Neutrophil (primary cell): Measurements from ENCODE around the gene GAS7.

Experiments
- H3K27ac ChIP-seq: fragments of 200-600 bp; sonication (generic); 2 replicates; pipeline ENCODE4 v1.5.1; 2016; ENCODE audit warnings: mild to moderate bottlenecking, moderate library complexity
- H3K27me3 ChIP-seq: fragments of 200-600 bp; sonication (generic); 2 replicates; pipeline ENCODE4 v1.6.0; 2016; ENCODE audit warnings: mild to moderate bottlenecking
- H3K36me3 ChIP-seq: fragments of 200-600 bp; sonication (generic); 2 replicates; pipeline ENCODE4 v1.5.1; 2017
- H3K4me1 ChIP-seq, 2 experiments: fragments of 200-600 bp in 1 of 2; sonication (generic) in 1 of 2; 1 replicate in 1 of 2; 2 replicates in 1 of 2; pipeline versions ENCODE4 v1.5.1 to v1.6.1; 2013 to 2016; ENCODE audit warnings: low read depth in 1 of 2, low read length in 1 of 2, mild to moderate bottlenecking in 1 of 2, moderate library complexity in 1 of 2; ENCODE audit not compliant: control insufficient read depth in 1 of 2, insufficient read depth in 1 of 2
- H3K4me3 ChIP-seq, 2 experiments: fragments of 200-600 bp in 1 of 2; sonication (generic) in 1 of 2; 1 replicate in 1 of 2; 2 replicates in 1 of 2; pipeline ENCODE4 v1.5.1; 2013 to 2016; ENCODE audit warnings: low read depth in 1 of 2, low read length in 1 of 2, mild to moderate bottlenecking in 1 of 2, moderate library complexity in 1 of 2
- H3K9me3 ChIP-seq: fragments of 200-600 bp; sonication (generic); 2 replicates; pipeline ENCODE4 v1.5.1; 2016
- TF ChIP-seq, protein P1 (sequence below): fragments of 200-600 bp; sonication (generic); IDR thresholded peaks from 2 replicates; pipeline ENCODE4 v1.5.1; 2016; ENCODE audit warnings: antibody characterized with exemption

Gene GAS7

DNA sequence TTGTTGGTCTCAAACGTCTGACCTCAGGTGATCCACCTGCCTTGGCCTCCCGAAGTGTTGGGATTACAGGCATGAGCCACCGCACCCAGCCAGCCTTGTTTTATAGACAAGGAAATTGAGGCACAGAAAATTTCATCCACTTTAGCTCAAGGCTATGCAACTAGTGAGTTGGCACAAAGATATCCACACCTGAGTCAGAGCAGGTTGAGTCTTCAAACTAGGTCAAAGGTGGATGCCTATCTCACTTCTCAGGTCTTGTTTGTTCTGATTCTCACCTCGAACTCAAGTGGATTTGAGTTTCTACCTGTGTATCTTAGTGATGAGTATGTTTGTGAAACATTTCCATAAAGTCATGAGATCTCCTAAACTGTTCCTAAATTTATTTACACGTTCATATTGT is 35.6 kb upstream of the GAS7 start:
- Histone ChIP-seq H3K27me3 (peaks cover 5% of the 10 kb centered on the region), H3K4me1 (no peaks in the 10 kb centered on the region), H3K9me3 (no peaks in the 10 kb centered on the region), H3K36me3 (no peaks in the 10 kb centered on the region), H3K4me3 (no peak overlapping the region), H3K27ac (no peak overlapping the region)
- TF ChIP-seq, protein P1, sequence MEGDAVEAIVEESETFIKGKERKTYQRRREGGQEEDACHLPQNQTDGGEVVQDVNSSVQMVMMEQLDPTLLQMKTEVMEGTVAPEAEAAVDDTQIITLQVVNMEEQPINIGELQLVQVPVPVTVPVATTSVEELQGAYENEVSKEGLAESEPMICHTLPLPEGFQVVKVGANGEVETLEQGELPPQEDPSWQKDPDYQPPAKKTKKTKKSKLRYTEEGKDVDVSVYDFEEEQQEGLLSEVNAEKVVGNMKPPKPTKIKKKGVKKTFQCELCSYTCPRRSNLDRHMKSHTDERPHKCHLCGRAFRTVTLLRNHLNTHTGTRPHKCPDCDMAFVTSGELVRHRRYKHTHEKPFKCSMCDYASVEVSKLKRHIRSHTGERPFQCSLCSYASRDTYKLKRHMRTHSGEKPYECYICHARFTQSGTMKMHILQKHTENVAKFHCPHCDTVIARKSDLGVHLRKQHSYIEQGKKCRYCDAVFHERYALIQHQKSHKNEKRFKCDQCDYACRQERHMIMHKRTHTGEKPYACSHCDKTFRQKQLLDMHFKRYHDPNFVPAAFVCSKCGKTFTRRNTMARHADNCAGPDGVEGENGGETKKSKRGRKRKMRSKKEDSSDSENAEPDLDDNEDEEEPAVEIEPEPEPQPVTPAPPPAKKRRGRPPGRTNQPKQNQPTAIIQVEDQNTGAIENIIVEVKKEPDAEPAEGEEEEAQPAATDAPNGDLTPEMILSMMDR = no peak

DNA sequence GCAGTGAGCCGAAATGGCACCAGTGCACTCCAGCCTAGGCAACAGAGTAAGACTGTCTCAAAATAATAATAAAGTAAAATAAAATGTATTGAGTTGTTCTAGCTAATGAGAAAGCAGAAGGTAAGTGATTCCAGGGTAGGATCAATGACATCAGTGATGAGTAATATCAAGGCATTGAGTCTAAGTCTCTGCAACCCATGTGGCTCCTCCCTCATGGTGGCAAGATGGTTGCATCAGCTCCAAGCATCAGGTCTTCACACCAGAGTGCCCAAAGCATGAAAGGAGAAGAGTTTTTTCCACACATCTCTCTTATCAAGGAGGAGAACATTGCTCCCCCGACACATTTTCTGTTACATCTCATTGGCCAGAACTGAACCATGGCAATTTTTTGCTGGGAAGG is 34.8 kb upstream of the GAS7 start:
- TF ChIP-seq, protein P1 = no peak

DNA sequence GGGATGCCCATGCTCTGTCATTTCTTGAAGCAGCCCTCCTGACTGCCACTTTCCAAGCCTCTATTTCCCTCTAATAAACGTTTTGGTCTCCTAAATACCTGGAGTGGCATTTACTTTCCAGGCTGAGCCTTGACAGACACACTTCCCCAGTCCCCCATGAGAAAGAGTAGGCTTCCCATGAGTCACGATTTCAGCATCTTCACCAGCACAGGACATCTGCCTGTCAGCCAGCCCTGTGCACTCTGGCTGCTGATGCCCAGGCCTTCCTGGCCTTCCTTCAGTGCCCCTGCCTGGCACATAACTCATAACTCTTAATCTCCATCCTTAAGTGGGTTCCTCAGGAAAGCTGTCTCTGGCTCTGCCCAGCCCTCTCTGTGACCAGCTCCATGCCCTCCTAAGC is 30.8 kb upstream of the GAS7 start:
- no peaks in the 10 kb centered on the region for H3K9me3 ChIP-seq
- H3K36me3 ChIP-seq = no peaks in the 10 kb centered on the region
- TF ChIP-seq, protein P1 = no peak
- no peak overlapping the region for H3K4me3 ChIP-seq
- no peaks in the 10 kb centered on the region for H3K4me1 ChIP-seq
- H3K27ac ChIP-seq = no peak overlapping the region
- no peaks in the 10 kb centered on the region for H3K27me3 ChIP-seq

More for the DNA sequence above, 34.8 kb upstream of the GAS7 start:
- Histone ChIP-seq H3K4me3 (no peak overlapping the region), H3K9me3 (no peaks in the 10 kb centered on the region), H3K36me3 (no peaks in the 10 kb centered on the region), H3K27ac (no peak overlapping the region), H3K4me1 (no peaks in the 10 kb centered on the region), H3K27me3 (no peaks in the 10 kb centered on the region)

DNA sequence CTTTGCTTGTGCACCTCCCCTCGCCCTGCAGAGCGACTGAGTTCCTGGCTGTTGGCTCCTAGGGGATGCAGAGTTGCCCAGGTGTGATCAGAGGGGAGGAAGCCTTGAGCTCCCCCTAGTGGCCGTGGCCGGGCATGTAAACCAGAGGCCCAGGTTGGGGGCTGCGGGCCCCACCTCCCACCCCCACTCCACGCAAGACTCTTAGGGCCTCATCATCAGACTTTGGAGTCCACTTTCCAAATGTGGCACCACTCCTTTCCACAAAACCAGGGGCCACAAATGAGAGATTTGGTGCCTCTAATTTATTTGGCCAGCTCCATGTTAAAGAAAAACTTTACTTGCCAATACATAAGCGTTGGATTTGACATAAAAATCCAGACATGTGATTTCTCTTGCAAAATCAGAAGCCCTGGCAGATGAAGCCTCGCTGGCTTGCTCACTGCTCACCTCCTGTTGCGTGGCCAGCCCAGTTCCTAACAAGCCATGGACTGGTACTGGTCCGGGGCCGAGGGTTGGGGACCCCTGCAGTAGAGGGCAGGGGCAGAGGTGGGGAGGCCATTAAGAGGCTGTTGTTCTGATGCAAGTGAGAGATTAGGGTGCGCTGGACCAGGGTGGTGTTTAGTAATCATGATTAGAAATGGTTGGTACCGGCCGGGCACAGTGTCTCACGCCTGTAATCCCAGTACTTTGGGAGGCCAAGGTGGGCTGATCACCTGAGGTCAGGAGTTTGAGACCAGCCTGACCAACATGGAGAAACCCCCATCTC is 28.7 kb upstream of the GAS7 start:
- Histone ChIP-seq H3K4me3 (no peak overlapping the region), H3K36me3 (no peaks in the 10 kb centered on the region), H3K27me3 (no peaks in the 10 kb centered on the region), H3K27ac (no peak overlapping the region), H3K9me3 (no peaks in the 10 kb centered on the region), H3K4me1 (peaks cover 0 to 7% of the 10 kb centered on the region in 2 experiments)
- TF ChIP-seq, protein P1 = peak; percentile 88

DNA sequence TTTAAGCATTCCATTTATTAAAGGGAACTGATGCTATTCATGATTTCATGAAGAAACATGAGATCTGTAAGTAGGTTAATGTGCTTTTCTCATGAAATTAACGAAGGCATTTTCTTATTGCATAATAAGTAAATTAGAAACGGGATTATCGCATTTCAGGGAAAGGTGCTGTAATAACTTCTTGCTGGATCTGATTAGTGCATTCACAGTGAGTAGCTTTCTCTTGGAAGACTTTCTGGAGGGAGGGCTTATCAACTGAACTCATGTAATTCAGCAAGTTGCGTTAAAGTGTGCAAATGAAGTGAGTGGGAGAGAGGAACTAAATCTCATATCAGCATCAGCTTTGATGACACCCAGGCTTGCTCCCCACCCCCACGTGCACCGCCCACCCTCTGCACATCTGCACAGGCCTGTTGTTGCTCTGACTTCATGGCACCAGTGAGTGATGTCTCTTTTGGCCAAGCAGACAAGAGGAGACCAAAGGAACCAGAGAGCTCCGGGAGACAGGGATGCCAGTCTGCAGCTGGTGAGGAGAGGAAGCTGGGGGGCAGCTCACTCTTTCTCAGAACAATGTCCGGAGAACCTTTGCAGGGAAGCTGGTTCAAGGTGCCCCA is 26.3 kb upstream of the GAS7 start:
- H3K27ac ChIP-seq = no peak overlapping the region
- no peaks in the 10 kb centered on the region for H3K9me3 ChIP-seq
- peaks cover 0 to 7% of the 10 kb centered on the region in 2 experiments for H3K4me1 ChIP-seq
- no peaks in the 10 kb centered on the region for H3K27me3 ChIP-seq
- no peak overlapping the region for H3K4me3 ChIP-seq
- TF ChIP-seq, protein P1 = no peak
- no peaks in the 10 kb centered on the region for H3K36me3 ChIP-seq
